B cell (primary cell): ENCODE results near the gene SPAAR. TPM values are rescaled to one million over a fixed set of nuclear protein-coding genes. Genes with fewer than 3 reads are reported as not detected.

ENCODE experiments used
- ATAC-seq: fragments of 200-7000 bp; cut with Tn5 transposase; one replicate; pipeline ENCODE4 v1.10.0; 2021; ENCODE audit warnings: low read depth, mild to moderate bottlenecking, moderate number of reproducible peaks, moderate library complexity
- CTCF ChIA-PET: fragments of 350-600 bp; sonication (Branson Sonifier 250); formaldehyde crosslinking; loops from one replicate; lab custom pipeline; 2021; ENCODE audit warnings: antibody characterized with exemption, inconsistent platforms; lab: Charles Lee
- POLR2A ChIA-PET: fragments of 350-600 bp; sonication (Branson Sonifier 250); formaldehyde crosslinking; loops from one replicate; lab custom pipeline; 2021; ENCODE audit warnings: antibody characterized with exemption; lab: Charles Lee
- DNase-seq: peaks from one replicate; pipeline ENCODE4 v3.0.0; 2013
- H2AFZ ChIP-seq: 2 replicates; pipeline ENCODE4 v1.6.1; 2012; ENCODE audit warnings: mild to moderate bottlenecking, low read depth, low read length; ENCODE audit not compliant: insufficient read depth, poor library complexity, severe bottlenecking
- H3K27ac ChIP-seq, 2 donors: 1 replicate in 1 of 2; 2 replicates in 1 of 2; pipeline ENCODE4 v1.5.1; 2012 to 2013; ENCODE audit warnings: low read length in 2 of 2, mild to moderate bottlenecking in 2 of 2, moderate library complexity in 1 of 2
- H3K27me3 ChIP-seq, 4 experiments: fragments of 200-600 bp in 1 of 4; sonication (generic) in 1 of 4; replicated peaks in 1 of 4; 1 replicate in 2 of 4; 2 replicates in 2 of 4; pipeline versions ENCODE4 v1.6.1 to v1.7.0; 2013 to 2016; ENCODE audit warnings: low read length in 3 of 4, mild to moderate bottlenecking in 2 of 4, mixed read lengths in 1 of 4, moderate library complexity in 1 of 4; ENCODE audit not compliant: insufficient read depth in 4 of 4, control insufficient read depth in 3 of 4; ENCODE audit errors: control extremely low read depth in 1 of 4
- H3K36me3 ChIP-seq, 2 experiments: replicated peaks in 1 of 2; 1 replicate in 1 of 2; 2 replicates in 1 of 2; pipeline versions ENCODE4 v1.6.1 to v1.7.1; 2013; ENCODE audit warnings: low read length in 1 of 2; ENCODE audit not compliant: insufficient read depth in 2 of 2, control insufficient read depth in 1 of 2; ENCODE audit errors: control extremely low read depth in 1 of 2, extremely low read depth in 1 of 2
- H3K4me1 ChIP-seq, 2 donors: fragments of 200-600 bp in 1 of 2; sonication (generic) in 1 of 2; 1 replicate in 1 of 2; 2 replicates in 1 of 2; pipeline versions ENCODE4 v1.5.1 to v1.6.1; 2013 to 2017; ENCODE audit warnings: low read length in 2 of 2; ENCODE audit not compliant: control insufficient read depth in 2 of 2, insufficient read depth in 2 of 2
- H3K4me2 ChIP-seq: replicated peaks from 2 replicates; pipeline ENCODE3; 2012; ENCODE audit warnings: mild to moderate bottlenecking, low read depth, low read length; ENCODE audit not compliant: poor library complexity, severe bottlenecking
- H3K4me3 ChIP-seq, 5 experiments: fragments of 200-600 bp in 1 of 5; sonication (generic) in 1 of 5; 1 replicate in 3 of 5; 2 replicates in 2 of 5; pipeline versions ENCODE4 v1.5.1 to v1.7.0; 2011 to 2016; ENCODE audit warnings: low read length in 4 of 5, mild to moderate bottlenecking in 4 of 5, low read depth in 2 of 5, control low read depth in 1 of 5, moderate library complexity in 1 of 5; ENCODE audit not compliant: insufficient read depth in 1 of 5; ENCODE audit errors: control extremely low read depth in 1 of 5, extremely low read depth in 1 of 5
- H3K79me2 ChIP-seq: fragments of 200-600 bp; sonication (generic); one replicate; pipeline ENCODE4 v1.6.0; 2016; ENCODE audit warnings: low read length; ENCODE audit not compliant: control insufficient read depth, insufficient read depth
- H3K9ac ChIP-seq: fragments of 200-600 bp; sonication (generic); 2 replicates; pipeline ENCODE4 v1.6.1; 2017; ENCODE audit warnings: mild to moderate bottlenecking, low read length, moderate library complexity
- H3K9me3 ChIP-seq, 3 donors: one replicate each; pipeline versions ENCODE4 v1.6.1 to v1.7.1; 2013; ENCODE audit warnings: low read length in 2 of 3; ENCODE audit not compliant: control insufficient read depth in 2 of 3, insufficient read depth in 1 of 3; ENCODE audit errors: control extremely low read depth in 1 of 3
- H4K20me1 ChIP-seq: 2 replicates; pipeline ENCODE4 v1.6.0; 2012; ENCODE audit warnings: mild to moderate bottlenecking, low read length; ENCODE audit not compliant: insufficient read depth, control insufficient read depth, poor library complexity, severe bottlenecking
- H3K27ac Mint-ChIP-seq: one replicate; pipeline ENCODE4 v1.8.0; 2021; ENCODE audit warnings: mixed read lengths
- H3K27me3 Mint-ChIP-seq: one replicate; pipeline ENCODE4 v1.8.0; 2021; ENCODE audit warnings: mixed read lengths
- H3K4me1 Mint-ChIP-seq: one replicate; pipeline ENCODE4 v1.8.0; 2021; ENCODE audit warnings: mixed read lengths
- H3K4me3 Mint-ChIP-seq: one replicate; pipeline ENCODE4 v1.8.0; 2021; ENCODE audit warnings: mixed read lengths
- H3K9me3 Mint-ChIP-seq: one replicate; pipeline ENCODE4 v1.8.0; 2022; ENCODE audit warnings: mixed read lengths; ENCODE audit not compliant: insufficient read depth
- CTCF ChIP-seq: fragments of 200-600 bp; IDR thresholded peaks from one replicate; pipeline ENCODE4 v1.8.0; 2022; ENCODE audit warnings: antibody characterized with exemption, mild to moderate bottlenecking
- EZH2 ChIP-seq: IDR thresholded peaks from 2 replicates; pipeline ENCODE4 v1.6.1; 2012; ENCODE audit warnings: borderline replicate concordance, low read depth, mild to moderate bottlenecking, moderate library complexity, low read length; ENCODE audit not compliant: insufficient read depth, poor library complexity, severe bottlenecking
- WGBS: methylation state at CpG from one replicate; pipeline ENCODE4 v1.1.5; 2013; ENCODE audit warnings: missing lambda C conversion rate; ENCODE audit not compliant: insufficient coverage; 5-methylcytosine and 5-hydroxymethylcytosine counted together
- intact Hi-C: fragments of 100-400 bp; cut with micrococcal nuclease; formaldehyde crosslinking; loops from one replicate; pipeline ENCODE4 v1.10.0; 2022
- polyA plus RNA-seq: library from polyadenylated mRNA; depleted of rRNA; stranded (reverse); fragments of >200 nt; gene quantifications from 2 replicates; pipeline ENCODE4 v1.2.3, GENCODE V29; 2012
- total RNA-seq, 2 donors: library from RNA; stranded (reverse); fragments of 120-200 nt in 1 of 2; gene quantifications; 1 replicate in 1 of 2; 2 replicates in 1 of 2; pipeline versions ENCODE4 v1.2.3 to v1.2.4, GENCODE V29; 2013 to 2022

SPAAR gene
- total and polyA plus RNA-seq, 2 donors (not counting 1 experiment from before 2014, with no cell fraction given) = not detected

GRCh38 chr9:35910613-35911359, 1.5 kb downstream of the SPAAR start:
- Mint-ChIP-seq H3K9me3 (no peaks in the 10 kb centered on the region), H3K27ac (no peak overlapping the region), H3K27me3 (peaks cover 21% of the 10 kb centered on the region), H3K4me1 (peaks cover 7% of the 10 kb centered on the region), H3K4me3 (no peak overlapping the region)
- CTCF ChIA-PET = interaction anchor here (0.5 to 1.6 kb wide), 4 partner anchors 7 to 48 kb away, joined by 4 read pairs; no protein-coding TSS in a partner anchor
- Histone ChIP-seq H4K20me1 (no peaks in the 10 kb centered on the region), H3K36me3 (no peaks in the 10 kb centered on the region), H3K27me3 (peaks cover 0 to 13% (median 3%) of the 10 kb centered on the region in 4 experiments), H2AFZ (no peak overlapping the region), H3K4me3 (no peak overlapping the region), H3K4me1 (peaks cover 4 to 7% of the 10 kb centered on the region in 2 donors), H3K9me3 (no peaks in the 10 kb centered on the region), H3K79me2 (no peaks in the 10 kb centered on the region), H3K9ac (no peak overlapping the region), H3K27ac (no peak overlapping the region), H3K4me2 (no peak overlapping the region)
- POLR2A ChIA-PET = no interaction called here
- TF ChIP-seq EZH2 (no peak), CTCF (peak; percentile 20)
- intact Hi-C loops = no loop called here
- WGBS = 56% methylated on average over 11 of the region's 14 CpGs
- no peak for ATAC-seq
- DNase-seq = peak; percentile 40

GRCh38 chr9:35911690-35912089, 2.4 kb downstream of the SPAAR start:
- DNase-seq (no peak), ATAC-seq (no peak)
- 81% methylated on average over 7 of the region's 10 CpGs for WGBS
- Histone ChIP-seq H3K4me3 (no peak overlapping the region), H3K36me3 (no peaks in the 10 kb centered on the region), H3K79me2 (no peaks in the 10 kb centered on the region), H3K9me3 (no peaks in the 10 kb centered on the region), H3K9ac (no peak overlapping the region), H3K27ac (no peak overlapping the region), H3K4me2 (no peak overlapping the region), H2AFZ (no peak overlapping the region), H3K4me1 (peaks cover 4 to 7% of the 10 kb centered on the region in 2 donors), H4K20me1 (no peaks in the 10 kb centered on the region), H3K27me3 (peaks cover 0 to 11% (median 3%) of the 10 kb centered on the region in 4 experiments)
- TF ChIP-seq EZH2 = no peak
- no peak for TF ChIP-seq CTCF
- peaks cover 21% of the 10 kb centered on the region for H3K27me3 Mint-ChIP-seq
- H3K27ac Mint-ChIP-seq = no peak overlapping the region
- H3K4me1 Mint-ChIP-seq = peaks cover 7% of the 10 kb centered on the region
- no peaks in the 10 kb centered on the region for H3K9me3 Mint-ChIP-seq
- ChIA-PET POLR2A (no interaction called here), CTCF (interaction anchor here (1.1 to 1.6 kb wide), 2 partner anchors 8 to 49 kb away, joined by 4 read pairs; no protein-coding TSS in a partner anchor)
- intact Hi-C loops = no loop called here
- no peak overlapping the region for H3K4me3 Mint-ChIP-seq
